Loucy (cell line): ENCODE results near the gene NF1.

Experiments used
- H2AFZ ChIP-seq: fragments of 200-600 bp; sonication (generic); 2 replicates; pipeline ENCODE4 v1.6.0; 2016; ENCODE audit warnings: antibody characterized with exemption, mild to moderate bottlenecking, low read length, moderate library complexity
- H3F3A ChIP-seq: fragments of 200-600 bp; 2 replicates; pipeline ENCODE4 v1.6.0; 2016; ENCODE audit warnings: antibody characterized with exemption, low read depth, mild to moderate bottlenecking
- H3K27me3 ChIP-seq: fragments of 200-600 bp; sonication (generic); 2 replicates; pipeline ENCODE4 v1.6.1; 2014; ENCODE audit warnings: low read length, mild to moderate bottlenecking; ENCODE audit not compliant: insufficient read depth, poor library complexity, severe bottlenecking
- H3K36me3 ChIP-seq: fragments of 200-600 bp; sonication (generic); 2 replicates; pipeline ENCODE4 v1.6.1; 2016; ENCODE audit warnings: low read length; ENCODE audit not compliant: insufficient read depth
- H3K4me1 ChIP-seq: fragments of 200-600 bp; sonication (generic); 2 replicates; pipeline ENCODE4 v1.5.1; 2014; ENCODE audit warnings: low read length, mild to moderate bottlenecking; ENCODE audit not compliant: insufficient read depth, poor library complexity, severe bottlenecking
- H3K4me2 ChIP-seq: fragments of 200-600 bp; sonication (generic); 2 replicates; pipeline ENCODE4 v1.6.0; 2014; ENCODE audit warnings: antibody characterized with exemption, low read length, low read depth, mild to moderate bottlenecking; ENCODE audit not compliant: poor library complexity, severe bottlenecking
- H3K4me3 ChIP-seq: fragments of 200-600 bp; sonication (generic); 2 replicates; pipeline ENCODE4 v1.5.1; 2014; ENCODE audit warnings: low read length, mild to moderate bottlenecking, mixed read lengths; ENCODE audit not compliant: poor library complexity, severe bottlenecking
- H3K79me2 ChIP-seq: fragments of 200-600 bp; sonication (generic); 2 replicates; pipeline ENCODE4 v1.6.1; 2014; ENCODE audit warnings: low read length; ENCODE audit not compliant: insufficient read depth
- H3K9ac ChIP-seq: fragments of 200-600 bp; sonication (generic); 2 replicates; pipeline ENCODE4 v1.6.0; 2014; ENCODE audit warnings: mild to moderate bottlenecking, low read depth, low read length, moderate library complexity; ENCODE audit not compliant: poor library complexity, severe bottlenecking
- H3K9me2 ChIP-seq: fragments of 200-600 bp; sonication (generic); replicated peaks from 2 replicates; pipeline ENCODE4 v1.6.1; 2016; ENCODE audit warnings: low read depth, low read length, mixed read lengths
- H3K9me3 ChIP-seq: fragments of 200-600 bp; sonication (generic); 2 replicates; pipeline ENCODE4 v1.6.1; 2014; ENCODE audit warnings: mild to moderate bottlenecking, antibody characterized with exemption, low read length, low read depth; ENCODE audit not compliant: insufficient read depth
- H4K20me1 ChIP-seq: fragments of 200-600 bp; sonication (generic); 2 replicates; pipeline ENCODE4 v1.6.0; 2014; ENCODE audit warnings: antibody characterized with exemption, low read length, mild to moderate bottlenecking; ENCODE audit not compliant: insufficient read depth, poor library complexity, severe bottlenecking
- CTCF ChIP-seq: fragments of 200-600 bp; sonication (generic); conservative IDR thresholded peaks from 2 replicates; pipeline ENCODE4 v1.5.1; 2014; ENCODE audit warnings: mild to moderate bottlenecking, antibody characterized with exemption, low read length
- EZH2phosphoT487 ChIP-seq: fragments of 200-600 bp; IDR thresholded peaks from 2 replicates; pipeline ENCODE4 v1.6.1; 2018; ENCODE audit warnings: antibody characterized with exemption, mild to moderate bottlenecking, moderate library complexity, borderline replicate concordance

NF1 gene

GRCh38 chr17:31400481-31400950, 305.7 kb downstream of the NF1 start:
- no peaks in the 10 kb centered on the region for H3K36me3 ChIP-seq
- H3K9ac ChIP-seq = no peak overlapping the region
- no peaks in the 10 kb centered on the region for H3K79me2 ChIP-seq
- H3K4me1 ChIP-seq = no peaks in the 10 kb centered on the region
- no peaks in the 10 kb centered on the region for H3K9me3 ChIP-seq
- no peaks in the 10 kb centered on the region for H3F3A ChIP-seq
- H3K9me2 ChIP-seq = no peaks in the 10 kb centered on the region
- no peak for TF ChIP-seq CTCF
- no peak for TF ChIP-seq EZH2phosphoT487
- no peaks in the 10 kb centered on the region for H3K27me3 ChIP-seq
- H3K4me3 ChIP-seq = no peak overlapping the region
- no peaks in the 10 kb centered on the region for H4K20me1 ChIP-seq
- no peak overlapping the region for H3K4me2 ChIP-seq
- no peak overlapping the region for H2AFZ ChIP-seq

GRCh38 chr17:31401456-31402254, 306.9 kb downstream of the NF1 start:
- H2AFZ ChIP-seq = no peak overlapping the region
- no peaks in the 10 kb centered on the region for H4K20me1 ChIP-seq

GRCh38 chr17:31404028-31404949, 309.5 kb downstream of the NF1 start:
- no peaks in the 10 kb centered on the region for H3K9me3 ChIP-seq
- no peak overlapping the region for H3K4me2 ChIP-seq
- H3K4me1 ChIP-seq = no peaks in the 10 kb centered on the region
- no peak overlapping the region for H2AFZ ChIP-seq
- H3F3A ChIP-seq = no peaks in the 10 kb centered on the region
- no peaks in the 10 kb centered on the region for H3K27me3 ChIP-seq
- TF ChIP-seq EZH2phosphoT487 (no peak), CTCF (no peak)
- H3K4me3 ChIP-seq = no peak overlapping the region
- no peaks in the 10 kb centered on the region for H4K20me1 ChIP-seq
- no peak overlapping the region for H3K9ac ChIP-seq
- H3K9me2 ChIP-seq = no peaks in the 10 kb centered on the region
- H3K79me2 ChIP-seq = no peaks in the 10 kb centered on the region
- no peaks in the 10 kb centered on the region for H3K36me3 ChIP-seq

More at GRCh38 chr17:31401456-31402254, 306.9 kb downstream of the NF1 start:
- Histone ChIP-seq H3F3A (no peaks in the 10 kb centered on the region), H3K79me2 (no peaks in the 10 kb centered on the region), H3K36me3 (no peaks in the 10 kb centered on the region), H3K9ac (no peak overlapping the region), H3K4me2 (no peak overlapping the region), H3K4me1 (no peaks in the 10 kb centered on the region), H3K9me3 (no peaks in the 10 kb centered on the region), H3K4me3 (no peak overlapping the region), H3K27me3 (no peaks in the 10 kb centered on the region), H3K9me2 (no peaks in the 10 kb centered on the region)
- no peak for TF ChIP-seq EZH2phosphoT487
- TF ChIP-seq CTCF = no peak
